ENCODE results near the gene SLC66A1.

DNA sequence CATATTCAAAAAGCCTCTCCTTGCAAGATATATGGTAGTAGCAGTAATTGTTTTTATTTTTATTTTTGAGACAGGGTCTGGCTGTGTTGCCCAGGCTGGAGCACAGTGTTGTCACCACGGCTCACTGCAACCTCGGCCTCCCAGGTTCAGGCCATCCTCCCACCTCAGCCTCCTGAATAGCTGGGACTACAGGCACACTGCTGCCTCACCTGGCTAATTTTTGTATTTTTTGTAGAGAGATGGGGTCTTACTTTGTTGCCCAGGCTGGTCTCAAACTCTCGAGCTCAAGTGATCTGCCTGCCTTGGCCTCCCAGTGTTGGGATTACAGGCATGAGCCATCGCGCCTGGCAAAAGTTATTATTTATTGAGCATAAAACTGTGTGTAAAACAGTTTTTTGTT is 38.4 kb downstream of the SLC66A1 start:
- no peak for TF ChIP-seq EZH2phosphoT487 (IDR thresholded peaks at IDR 0.05)
- no peak for TF ChIP-seq EZH2 (IDR thresholded peaks at IDR 0.05)
- TF ChIP-seq, protein P1, sequence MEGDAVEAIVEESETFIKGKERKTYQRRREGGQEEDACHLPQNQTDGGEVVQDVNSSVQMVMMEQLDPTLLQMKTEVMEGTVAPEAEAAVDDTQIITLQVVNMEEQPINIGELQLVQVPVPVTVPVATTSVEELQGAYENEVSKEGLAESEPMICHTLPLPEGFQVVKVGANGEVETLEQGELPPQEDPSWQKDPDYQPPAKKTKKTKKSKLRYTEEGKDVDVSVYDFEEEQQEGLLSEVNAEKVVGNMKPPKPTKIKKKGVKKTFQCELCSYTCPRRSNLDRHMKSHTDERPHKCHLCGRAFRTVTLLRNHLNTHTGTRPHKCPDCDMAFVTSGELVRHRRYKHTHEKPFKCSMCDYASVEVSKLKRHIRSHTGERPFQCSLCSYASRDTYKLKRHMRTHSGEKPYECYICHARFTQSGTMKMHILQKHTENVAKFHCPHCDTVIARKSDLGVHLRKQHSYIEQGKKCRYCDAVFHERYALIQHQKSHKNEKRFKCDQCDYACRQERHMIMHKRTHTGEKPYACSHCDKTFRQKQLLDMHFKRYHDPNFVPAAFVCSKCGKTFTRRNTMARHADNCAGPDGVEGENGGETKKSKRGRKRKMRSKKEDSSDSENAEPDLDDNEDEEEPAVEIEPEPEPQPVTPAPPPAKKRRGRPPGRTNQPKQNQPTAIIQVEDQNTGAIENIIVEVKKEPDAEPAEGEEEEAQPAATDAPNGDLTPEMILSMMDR (IDR thresholded peaks at IDR 0.05) = no peak
